Measurements from ENCODE around the gene PRAMEF1. TPM values are rescaled to one million over a fixed set of nuclear protein-coding genes. Genes with fewer than 3 reads are reported as not detected.
"Not testable (repeated sequence)": the region's sequence is repeated elsewhere in the genome, so short reads cannot be mapped to it uniquely, and the experiment has no call there.

The PRAMEF1 gene
- total RNA-seq, 1 donor from 2014 or later: not detected

DNA sequence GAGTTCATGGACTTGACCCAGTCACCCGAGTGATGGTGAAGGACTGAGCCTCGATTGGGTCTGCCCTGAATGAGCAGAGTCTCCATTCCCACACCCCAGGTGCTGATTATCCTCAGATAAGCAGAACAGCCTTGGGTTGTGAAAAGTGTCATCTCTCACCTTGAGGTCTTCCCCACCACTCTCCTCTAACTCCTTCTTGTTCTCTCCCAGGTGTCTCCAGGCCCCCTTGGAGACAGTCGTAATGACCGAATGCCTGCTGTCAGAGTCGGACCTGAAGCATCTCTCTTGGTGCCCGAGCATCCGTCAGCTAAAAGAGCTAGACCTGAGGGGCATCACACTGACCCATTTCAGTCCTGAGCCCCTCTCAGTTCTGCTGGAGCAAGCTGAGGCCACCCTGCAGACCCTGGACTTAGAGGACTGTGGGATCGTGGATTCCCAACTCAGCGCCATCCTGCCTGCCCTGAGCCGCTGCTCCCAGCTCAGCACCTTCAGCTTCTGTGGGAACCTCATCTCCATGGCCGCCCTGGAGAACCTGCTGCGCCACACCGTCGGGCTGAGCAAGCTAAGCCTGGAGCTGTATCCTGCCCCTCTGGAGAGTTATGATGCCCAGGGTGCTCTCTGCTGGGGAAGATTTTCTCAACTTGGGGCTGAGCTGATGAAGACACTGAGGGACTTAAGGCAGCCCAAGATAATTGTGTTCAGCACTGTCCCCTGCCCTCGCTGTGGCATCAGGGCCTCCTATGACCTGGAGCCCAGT lies 14.2 kb upstream of the PRAMEF1 start:
- no peak overlapping the region for H3K4me3 ChIP-seq
- no peak for DNase-seq (ENCODE audit: low spot score in 2 of 2)
- no peaks in the 10 kb centered on the region for H3K36me3 ChIP-seq
- TF ChIP-seq, protein P1, sequence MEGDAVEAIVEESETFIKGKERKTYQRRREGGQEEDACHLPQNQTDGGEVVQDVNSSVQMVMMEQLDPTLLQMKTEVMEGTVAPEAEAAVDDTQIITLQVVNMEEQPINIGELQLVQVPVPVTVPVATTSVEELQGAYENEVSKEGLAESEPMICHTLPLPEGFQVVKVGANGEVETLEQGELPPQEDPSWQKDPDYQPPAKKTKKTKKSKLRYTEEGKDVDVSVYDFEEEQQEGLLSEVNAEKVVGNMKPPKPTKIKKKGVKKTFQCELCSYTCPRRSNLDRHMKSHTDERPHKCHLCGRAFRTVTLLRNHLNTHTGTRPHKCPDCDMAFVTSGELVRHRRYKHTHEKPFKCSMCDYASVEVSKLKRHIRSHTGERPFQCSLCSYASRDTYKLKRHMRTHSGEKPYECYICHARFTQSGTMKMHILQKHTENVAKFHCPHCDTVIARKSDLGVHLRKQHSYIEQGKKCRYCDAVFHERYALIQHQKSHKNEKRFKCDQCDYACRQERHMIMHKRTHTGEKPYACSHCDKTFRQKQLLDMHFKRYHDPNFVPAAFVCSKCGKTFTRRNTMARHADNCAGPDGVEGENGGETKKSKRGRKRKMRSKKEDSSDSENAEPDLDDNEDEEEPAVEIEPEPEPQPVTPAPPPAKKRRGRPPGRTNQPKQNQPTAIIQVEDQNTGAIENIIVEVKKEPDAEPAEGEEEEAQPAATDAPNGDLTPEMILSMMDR (IDR thresholded peaks at IDR 0.05): no peak
- intact Hi-C loops (cut with DNase I): no loop called here
- H3K27ac ChIP-seq: no peak overlapping the region
- H3K9me3 ChIP-seq: no peaks in the 10 kb centered on the region
- H3K27me3 ChIP-seq: no peaks in the 10 kb centered on the region
- no peaks in the 10 kb centered on the region for H3K4me1 ChIP-seq

DNA sequence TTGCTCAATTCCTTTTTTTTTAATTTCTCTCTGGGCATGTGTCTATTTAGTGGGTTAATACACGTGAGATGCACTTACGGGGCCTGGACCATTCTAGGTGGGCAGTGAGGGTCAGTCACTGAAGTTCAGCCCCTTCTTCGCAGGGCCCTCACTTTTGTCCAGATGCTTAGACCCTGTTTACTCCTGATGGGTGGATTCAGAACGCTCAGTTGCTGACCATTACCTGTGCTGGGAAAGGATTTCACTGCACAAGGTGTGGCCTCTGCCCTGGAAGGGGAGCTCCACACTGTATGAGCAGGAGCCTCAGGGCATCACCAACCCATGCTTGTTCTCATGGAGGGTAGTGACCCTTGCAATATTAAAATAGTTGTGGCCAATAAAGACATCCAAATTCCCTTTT lies 13.1 kb upstream of the PRAMEF1 start:
- Histone ChIP-seq H3K27ac (no peak overlapping the region), H3K9me3 (no peaks in the 10 kb centered on the region), H3K4me1 (no peaks in the 10 kb centered on the region), H3K36me3 (no peaks in the 10 kb centered on the region), H3K27me3 (no peaks in the 10 kb centered on the region), H3K4me3 (no peak overlapping the region)
- intact Hi-C loops (cut with DNase I): no loop called here
- TF ChIP-seq, protein P1 (IDR thresholded peaks at IDR 0.05): no peak
- no peak for DNase-seq (ENCODE audit: low spot score in 2 of 2)

DNA sequence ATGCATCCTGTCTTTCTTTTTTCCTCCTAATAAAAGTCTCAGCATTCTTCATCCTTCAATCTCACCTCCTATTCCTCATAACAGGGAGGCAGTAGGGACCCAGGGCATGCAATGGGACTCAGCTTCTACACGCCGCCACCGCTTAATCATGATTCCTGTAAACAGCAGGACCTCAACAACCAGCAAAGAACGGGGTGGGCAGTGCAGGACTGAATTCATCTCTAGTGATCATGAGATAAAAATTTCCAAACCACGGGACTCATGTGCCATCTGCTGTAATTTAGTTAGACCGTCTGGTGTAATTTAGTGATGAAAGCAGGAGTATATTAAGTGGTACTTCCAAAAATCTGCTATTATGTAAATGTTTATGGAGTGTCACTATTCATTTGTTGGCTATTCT lies 12.3 kb upstream of the PRAMEF1 start:
- Histone ChIP-seq H3K27me3 (no peaks in the 10 kb centered on the region), H3K36me3 (no peaks in the 10 kb centered on the region), H3K9me3 (peaks cover 0 to 1% of the 10 kb centered on the region in 2 donors), H3K27ac (no peak overlapping the region), H3K4me1 (no peaks in the 10 kb centered on the region), H3K4me3 (no peak overlapping the region)
- no peak for DNase-seq (ENCODE audit: low spot score in 2 of 2)
- TF ChIP-seq, protein P1 (IDR thresholded peaks at IDR 0.05): no peak
- intact Hi-C loops (cut with DNase I): no loop called here

DNA sequence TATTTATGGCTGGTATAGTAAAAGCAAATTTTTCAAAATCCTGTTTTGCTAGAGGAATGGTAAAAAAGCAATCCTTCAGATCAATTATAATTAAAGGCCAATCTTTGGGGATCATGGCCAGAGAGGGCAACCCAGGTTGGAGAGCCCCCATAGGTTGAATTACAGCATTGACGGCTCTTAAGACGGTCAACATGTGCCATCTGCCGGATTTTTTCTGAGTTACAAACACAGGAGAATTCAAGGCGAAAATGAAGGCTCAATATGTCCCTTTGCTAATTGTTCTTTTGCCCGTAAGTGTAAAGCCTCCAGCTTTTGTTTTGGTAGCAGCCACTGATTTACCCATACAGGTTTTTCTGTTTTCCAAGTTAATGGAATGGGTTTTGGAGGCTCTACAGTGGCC lies 9.7 kb upstream of the PRAMEF1 start:
- H3K27me3 ChIP-seq; H3K27ac ChIP-seq; intact Hi-C loops (cut with DNase I); DNase-seq (ENCODE audit: low spot score in 2 of 2); H3K9me3 ChIP-seq; H3K36me3 ChIP-seq; H3K4me3 ChIP-seq; H3K4me1 ChIP-seq: not testable (repeated sequence)

DNA sequence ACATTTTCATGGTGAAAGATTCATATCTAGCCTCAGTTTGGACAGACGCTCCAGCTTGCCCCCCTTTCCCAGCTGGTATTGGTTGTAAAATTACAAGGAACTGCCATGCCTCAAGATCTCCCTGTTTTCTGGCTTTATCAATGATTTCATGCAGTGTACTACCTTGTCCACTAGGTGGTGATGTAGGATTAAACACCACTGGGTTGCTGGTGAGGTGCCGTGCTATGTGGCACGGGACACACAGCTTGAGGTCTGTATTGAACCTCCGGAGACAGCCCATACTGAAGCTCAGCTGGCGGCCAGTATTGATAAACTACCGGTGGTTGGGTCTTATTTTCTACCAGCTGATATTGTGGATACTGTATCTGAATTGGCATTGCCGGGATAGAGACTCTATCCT lies 7.4 kb upstream of the PRAMEF1 start:
- DNase-seq (ENCODE audit: low spot score in 2 of 2); intact Hi-C loops (cut with DNase I); H3K4me3 ChIP-seq: not testable (repeated sequence)

DNA sequence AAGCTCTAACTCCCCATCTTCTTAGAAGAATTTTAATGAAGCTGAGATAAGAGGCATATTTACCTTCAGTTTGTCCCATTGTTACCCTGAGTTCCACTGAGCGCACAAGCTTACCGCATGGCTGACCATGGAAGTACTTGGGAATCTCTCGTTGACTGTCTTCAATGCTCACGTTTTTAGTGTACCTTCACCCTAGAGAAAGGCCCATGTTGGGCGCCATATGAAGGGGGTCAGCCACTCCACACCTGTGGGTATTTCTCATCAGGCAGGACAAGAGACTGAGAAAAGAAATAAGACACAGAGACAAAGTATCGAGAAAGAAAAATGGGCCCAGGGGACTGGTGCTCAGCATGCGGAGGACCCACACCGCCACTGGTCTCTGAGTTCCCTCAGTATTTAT lies 6.5 kb upstream of the PRAMEF1 start:
- H3K4me3 ChIP-seq; H3K27me3 ChIP-seq; H3K9me3 ChIP-seq; intact Hi-C loops (cut with DNase I); H3K36me3 ChIP-seq; H3K27ac ChIP-seq; H3K4me1 ChIP-seq; DNase-seq (ENCODE audit: low spot score in 2 of 2): not testable (repeated sequence)

More for the DNA sequence above, 7.4 kb upstream of the PRAMEF1 start:
- H3K9me3 ChIP-seq, H3K36me3 ChIP-seq, H3K27ac ChIP-seq, H3K27me3 ChIP-seq, H3K4me1 ChIP-seq: not testable (repeated sequence)

DNA sequence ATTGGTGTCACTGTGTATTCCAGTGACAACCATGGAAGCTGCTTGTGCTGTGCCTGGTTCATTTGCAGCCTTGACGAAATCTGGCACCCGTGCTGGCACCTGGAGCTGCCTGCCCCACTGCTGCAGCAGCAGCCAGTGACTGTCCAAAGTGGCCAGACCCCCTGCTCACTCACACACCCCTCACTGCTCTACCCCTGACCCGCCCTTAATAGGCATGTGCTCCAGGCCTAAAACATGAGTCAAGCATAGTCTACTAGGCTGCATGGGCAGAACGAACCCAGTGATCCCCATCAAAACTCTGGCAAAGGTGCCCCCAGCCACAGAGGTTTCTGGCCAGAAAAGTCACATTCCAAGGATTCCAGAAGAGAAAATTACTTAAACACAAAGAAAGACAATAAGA lies 7.7 kb downstream of the PRAMEF1 start:
- TF ChIP-seq, protein P1 (IDR thresholded peaks at IDR 0.05): no peak
- H3K27me3 ChIP-seq: no peaks in the 10 kb centered on the region
- no peaks in the 10 kb centered on the region for H3K9me3 ChIP-seq
- no peaks in the 10 kb centered on the region for H3K4me1 ChIP-seq
- intact Hi-C loops (cut with DNase I): no loop called here
- no peak overlapping the region for H3K27ac ChIP-seq
- no peak for DNase-seq (ENCODE audit: low spot score in 2 of 2)
- H3K36me3 ChIP-seq: no peaks in the 10 kb centered on the region
- no peak overlapping the region for H3K4me3 ChIP-seq
